Measurements from ENCODE around the gene ACSL4. TPM values are rescaled to one million over a fixed set of nuclear protein-coding genes. Genes with fewer than 3 reads are reported as not detected.

The ACSL4 gene
- 46.6 and 54.4 TPM in 2 replicates for total RNA-seq

GRCh38 chrX:109732807-109733612, at the start of gene ACSL4:
TSS of gene ACSL4 (minus strand) at chrX:109733257. CDS start at chrX:109683363, 49,894 bp downstream.

GRCh38 chrX:109624641-109625616, 108.1 kb downstream of the ACSL4 start, which contains the start of gene KCNE5:
TSS of gene KCNE5 (minus strand) at chrX:109625172. CDS start at chrX:109625020, 152 bp downstream.

Other genes with a start within 250 kb of the ACSL4 start
- 8.1 and 10.0 TPM in 2 replicates for gene NXT2, start 196.4 kb downstream of the ACSL4 start, total RNA-seq
- gene KCNE5, start 108.1 kb downstream of the ACSL4 start, total RNA-seq: 0.07 and 0.09 TPM in 2 replicates

All from airway epithelial cell (primary cell).